Adipocyte (in vitro differentiated cells): ENCODE measurements around the gene POLDIP2.
A peak's percentile ranks its signal among the peaks of the same experiment; 100 is the strongest.

Experiments
- DNase-seq: peaks from one replicate; pipeline ENCODE4 v3.0.0-alpha.2; 2015; ENCODE audit warnings: low read depth
- H3K27me3 ChIP-seq: replicated peaks from 2 replicates; pipeline ENCODE4 v1.7.0; 2013; ENCODE audit warnings: mild to moderate bottlenecking, low read length, moderate library complexity; ENCODE audit not compliant: control insufficient read depth, insufficient read depth
- H3K36me3 ChIP-seq: 2 replicates; pipeline ENCODE4 v1.7.0; 2013; ENCODE audit warnings: low read length, mild to moderate bottlenecking, moderate library complexity; ENCODE audit not compliant: control insufficient read depth, insufficient read depth, severe bottlenecking
- H3K4me1 ChIP-seq: 2 replicates; pipeline ENCODE4 v1.7.0; 2013; ENCODE audit warnings: mild to moderate bottlenecking, low read length, moderate library complexity; ENCODE audit not compliant: control insufficient read depth, insufficient read depth
- H3K4me3 ChIP-seq: 2 replicates; pipeline ENCODE4 v1.7.0; 2013; ENCODE audit warnings: mild to moderate bottlenecking, low read length, moderate library complexity
- H3K9ac ChIP-seq: 2 replicates; pipeline ENCODE4 v1.7.0; 2013; ENCODE audit warnings: mild to moderate bottlenecking, low read length, moderate library complexity
- H3K9me3 ChIP-seq: 2 replicates; pipeline ENCODE4 v1.7.0; 2013; ENCODE audit warnings: mild to moderate bottlenecking, low read length, moderate library complexity; ENCODE audit not compliant: control insufficient read depth

Gene POLDIP2

DNA sequence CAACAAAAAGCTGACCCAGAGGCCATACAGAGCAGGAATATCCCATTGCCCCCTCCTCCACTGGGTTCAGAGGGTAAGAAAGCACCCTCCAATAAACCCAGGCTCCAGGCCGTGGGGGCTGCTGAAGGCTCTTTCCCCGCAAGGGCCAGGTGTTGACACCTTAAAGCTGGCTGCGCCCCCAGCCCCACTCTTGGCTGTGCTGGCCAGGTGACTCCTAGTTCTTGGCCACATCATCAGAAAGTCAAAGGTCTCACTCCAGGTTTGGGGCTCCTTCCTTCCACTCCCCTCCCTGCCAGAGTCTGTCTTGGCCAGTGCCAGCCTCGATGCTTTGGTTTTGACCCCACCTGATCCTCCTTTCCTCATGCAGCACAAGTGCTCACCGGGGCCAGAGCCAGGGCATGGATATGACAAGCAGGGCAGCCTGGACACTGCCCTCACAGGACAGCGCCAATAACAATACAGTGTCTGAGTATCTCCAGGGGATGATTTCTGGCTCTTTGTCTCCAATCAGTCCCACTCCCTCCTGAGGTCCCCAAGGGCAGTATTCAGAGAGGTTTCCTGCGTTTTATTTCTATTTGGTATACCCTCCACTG is 40.5 kb upstream of the POLDIP2 start:
- H3K9me3 ChIP-seq: no peaks in the 10 kb centered on the region
- no peak overlapping the region for H3K4me3 ChIP-seq
- H3K27me3 ChIP-seq: no peaks in the 10 kb centered on the region
- H3K4me1 ChIP-seq: peaks cover 46% of the 10 kb centered on the region
- H3K36me3 ChIP-seq: peaks cover 17% of the 10 kb centered on the region
- H3K9ac ChIP-seq: no peak overlapping the region
- no peak for DNase-seq

DNA sequence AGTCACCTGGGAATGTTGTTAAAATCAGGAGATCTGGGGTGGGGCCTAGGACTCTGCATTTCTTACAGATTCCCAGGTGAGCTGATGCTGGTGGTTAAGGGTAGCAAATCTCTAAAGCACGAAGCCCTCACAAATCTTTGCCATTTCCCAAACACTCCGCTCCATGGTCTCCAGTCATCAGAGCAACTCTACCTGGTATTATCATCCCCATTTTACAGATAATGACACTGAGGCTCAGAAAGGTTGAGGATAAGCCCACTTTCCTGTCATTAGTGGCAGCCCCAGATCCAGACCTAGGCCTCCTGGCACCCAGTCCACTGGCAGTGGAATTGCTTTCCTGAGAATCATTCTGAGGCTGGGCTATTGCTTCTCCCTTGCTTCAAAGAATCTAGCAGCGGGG is 39.9 kb upstream of the POLDIP2 start:
- Histone ChIP-seq H3K4me1 (peaks cover 49% of the 10 kb centered on the region), H3K9ac (no peak overlapping the region), H3K4me3 (no peak overlapping the region), H3K36me3 (peaks cover 13% of the 10 kb centered on the region), H3K9me3 (no peaks in the 10 kb centered on the region), H3K27me3 (no peaks in the 10 kb centered on the region)
- DNase-seq: no peak

DNA sequence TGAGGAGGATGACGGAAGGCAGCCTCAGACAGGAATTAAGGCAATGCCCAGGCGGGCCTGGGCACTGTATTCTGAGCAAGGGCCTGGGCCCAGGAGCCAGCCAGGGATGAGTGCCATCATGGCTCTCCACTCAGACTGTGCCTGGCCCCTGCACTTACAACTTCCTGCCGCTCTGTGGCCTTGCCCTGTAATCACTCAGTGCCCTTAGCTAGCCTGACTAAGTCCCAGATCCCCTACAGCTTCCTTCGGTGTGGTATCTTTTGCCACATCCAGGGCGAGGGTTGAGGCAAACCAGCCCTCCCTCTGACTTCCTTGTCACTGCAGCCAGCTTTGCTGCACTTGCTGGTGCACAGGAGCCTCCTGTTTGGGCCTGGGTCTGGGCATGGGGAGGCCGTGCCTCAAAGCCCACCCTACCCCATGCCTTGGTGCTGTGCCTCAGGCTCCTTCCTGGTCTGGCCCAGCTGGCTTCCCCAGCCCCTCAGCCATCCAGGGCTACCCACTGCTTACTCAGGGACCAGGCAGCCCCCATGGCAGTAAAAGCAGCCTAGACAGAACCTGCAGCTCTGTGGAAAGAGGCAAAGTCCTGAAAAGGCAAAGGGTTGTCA is 39.4 kb upstream of the POLDIP2 start:
- no peak for DNase-seq
- Histone ChIP-seq H3K9me3 (no peaks in the 10 kb centered on the region), H3K27me3 (no peaks in the 10 kb centered on the region), H3K4me1 (peaks cover 49% of the 10 kb centered on the region), H3K4me3 (no peak overlapping the region), H3K36me3 (peaks cover 8% of the 10 kb centered on the region), H3K9ac (no peak overlapping the region)

DNA sequence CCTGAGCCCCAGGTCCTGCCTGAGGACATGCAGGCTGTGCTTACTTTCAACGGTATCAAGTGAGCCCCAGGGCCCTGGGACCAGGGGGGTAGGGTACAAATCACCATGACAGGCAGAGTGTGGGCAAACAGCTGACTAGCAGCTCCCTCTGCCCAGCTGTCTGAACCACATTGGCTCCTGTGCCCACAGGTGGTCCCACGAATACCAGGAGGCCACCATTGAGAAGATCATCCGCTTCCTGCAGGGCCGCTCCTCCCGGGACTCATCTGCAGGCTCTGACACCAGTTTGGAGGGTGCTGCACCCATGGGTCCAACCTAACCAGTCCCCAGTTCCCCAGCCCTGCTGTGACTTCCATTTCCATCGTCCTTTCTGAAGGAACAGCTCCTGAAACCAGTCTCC is 38.6 kb upstream of the POLDIP2 start:
- Histone ChIP-seq H3K9me3 (no peaks in the 10 kb centered on the region), H3K27me3 (no peaks in the 10 kb centered on the region), H3K9ac (no peak overlapping the region), H3K4me3 (no peak overlapping the region), H3K4me1 (peaks cover 49% of the 10 kb centered on the region), H3K36me3 (peaks cover 4% of the 10 kb centered on the region)
- no peak for DNase-seq

DNA sequence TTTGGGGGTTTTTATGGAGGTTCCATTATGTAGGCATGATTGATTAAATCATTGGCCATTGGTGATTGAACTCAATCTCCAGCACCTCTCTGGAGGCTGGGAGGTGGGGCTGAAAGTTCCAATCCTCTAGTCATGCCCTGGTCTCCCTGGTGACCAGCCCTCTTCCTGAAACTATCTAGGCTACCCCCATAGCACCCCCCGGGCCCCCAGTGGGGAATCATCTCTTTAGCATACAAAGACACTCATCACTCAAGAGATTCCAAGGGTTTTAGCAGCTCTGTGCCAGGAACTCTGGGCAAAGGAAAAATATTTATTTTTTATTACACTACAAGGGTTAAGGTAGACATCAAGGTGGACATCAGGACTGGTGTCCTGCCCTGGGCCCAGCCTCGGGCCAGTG is 38.1 kb upstream of the POLDIP2 start:
- H3K27me3 ChIP-seq: no peaks in the 10 kb centered on the region
- H3K9me3 ChIP-seq: no peaks in the 10 kb centered on the region
- H3K4me1 ChIP-seq: peaks cover 49% of the 10 kb centered on the region
- H3K4me3 ChIP-seq: no peak overlapping the region
- H3K36me3 ChIP-seq: peaks cover 4% of the 10 kb centered on the region
- no peak overlapping the region for H3K9ac ChIP-seq
- DNase-seq: no peak

DNA sequence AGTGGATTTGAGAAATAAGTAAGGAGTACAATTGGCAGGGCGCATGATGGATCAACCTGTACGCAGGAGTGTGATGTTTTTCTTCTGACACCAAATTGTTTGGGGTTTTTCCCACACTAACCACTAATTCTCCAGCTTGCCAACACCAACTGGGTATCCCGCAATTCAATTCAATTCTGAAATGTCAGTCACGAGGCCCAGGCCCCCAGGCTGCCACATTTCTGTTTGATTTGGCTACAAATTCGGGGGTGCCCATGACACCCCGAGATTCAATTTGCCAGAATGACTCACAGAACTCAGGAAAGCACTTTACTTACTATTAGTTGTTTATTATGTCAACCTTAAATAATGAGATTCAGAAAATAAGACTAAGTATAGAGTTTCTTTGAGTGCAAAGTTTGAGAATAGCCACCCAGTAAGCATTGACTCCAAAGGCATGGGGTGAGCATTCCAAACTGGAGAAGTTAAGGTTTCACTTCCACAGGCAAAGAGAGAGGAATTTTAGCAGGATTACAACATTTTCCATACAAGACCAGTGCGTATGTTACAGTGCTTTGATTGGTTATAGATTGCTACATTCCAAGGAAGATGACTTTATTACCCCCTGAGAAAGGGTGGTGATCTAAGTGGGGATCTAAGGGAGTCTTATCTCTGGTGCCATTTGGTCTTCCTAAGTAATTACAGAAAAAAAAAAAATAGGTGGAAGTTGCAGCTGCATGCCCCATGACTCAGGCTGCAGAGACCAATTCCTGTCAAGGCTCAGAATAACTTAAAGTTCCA is 37.2 kb upstream of the POLDIP2 start:
- peak; percentile 48 for DNase-seq
- Histone ChIP-seq H3K36me3 (peaks cover 8% of the 10 kb centered on the region), H3K27me3 (no peaks in the 10 kb centered on the region), H3K4me1 (peaks cover 49% of the 10 kb centered on the region), H3K9me3 (no peaks in the 10 kb centered on the region), H3K9ac (no peak overlapping the region), H3K4me3 (no peak overlapping the region)

DNA sequence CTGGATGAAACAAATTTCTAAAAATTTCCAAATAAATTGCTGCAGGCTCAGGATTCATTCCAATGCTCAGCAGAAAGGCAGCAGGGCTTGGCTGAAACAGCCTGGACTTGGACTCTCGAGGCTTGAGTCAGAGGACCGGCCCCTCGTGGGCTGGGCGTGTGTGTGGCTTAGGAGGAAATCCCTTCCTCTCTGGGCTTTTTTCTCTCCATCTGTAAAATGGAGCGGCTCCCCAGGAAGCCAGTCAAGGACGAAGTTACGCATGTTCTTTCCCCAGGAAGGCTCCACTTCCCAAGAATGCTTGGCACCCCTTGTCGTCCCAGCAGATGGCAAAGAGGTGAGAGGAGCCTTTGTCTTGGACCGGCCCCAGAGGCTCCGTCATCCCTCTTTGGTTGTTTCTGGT is 35.2 kb upstream of the POLDIP2 start:
- no peak overlapping the region for H3K9ac ChIP-seq
- no peak for DNase-seq
- peaks cover 8% of the 10 kb centered on the region for H3K36me3 ChIP-seq
- H3K4me1 ChIP-seq: peaks cover 31% of the 10 kb centered on the region
- no peaks in the 10 kb centered on the region for H3K9me3 ChIP-seq
- no peaks in the 10 kb centered on the region for H3K27me3 ChIP-seq
- no peak overlapping the region for H3K4me3 ChIP-seq

DNA sequence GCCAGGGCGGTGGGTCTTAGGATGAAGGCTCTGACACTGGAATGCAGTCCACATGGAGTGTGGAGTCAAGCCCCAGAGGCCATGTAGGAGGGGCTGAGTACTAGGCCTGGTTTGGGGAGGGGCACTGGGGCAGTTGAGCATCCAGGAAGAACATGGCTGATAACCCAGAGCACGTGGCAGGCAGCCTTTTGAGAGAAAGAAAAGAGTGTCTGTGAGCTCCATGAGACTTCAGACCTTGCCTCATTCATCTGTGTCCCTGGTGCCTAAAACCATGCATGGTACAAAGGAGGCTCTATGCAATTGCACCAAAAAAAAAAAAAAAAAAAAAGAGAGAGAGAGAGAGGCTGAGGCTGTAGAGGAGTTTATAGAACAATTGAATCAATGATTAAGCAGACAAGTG is 34.1 kb upstream of the POLDIP2 start:
- Histone ChIP-seq H3K9me3 (no peaks in the 10 kb centered on the region), H3K9ac (no peak overlapping the region), H3K36me3 (peaks cover 8% of the 10 kb centered on the region), H3K27me3 (no peaks in the 10 kb centered on the region), H3K4me3 (no peak overlapping the region), H3K4me1 (peaks cover 20% of the 10 kb centered on the region)
- no peak for DNase-seq

DNA sequence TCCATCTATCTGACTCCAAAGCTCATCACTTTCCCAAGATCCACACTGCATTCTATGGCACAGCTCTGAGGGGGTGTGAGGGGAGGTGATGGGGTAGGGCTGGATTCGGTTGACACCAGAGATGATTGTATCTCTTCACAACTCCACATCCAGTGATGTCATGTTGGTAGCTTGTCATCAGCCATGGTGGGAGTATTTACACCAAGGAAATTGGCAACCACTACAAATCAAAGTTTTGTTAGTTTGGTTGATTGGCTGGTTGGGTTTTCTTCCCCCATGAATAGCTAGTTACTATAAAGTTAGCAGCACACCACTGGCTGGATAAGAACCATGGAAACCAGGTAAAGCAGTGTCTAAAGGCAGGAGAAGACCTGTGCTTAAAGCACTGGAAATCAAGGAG is 33.7 kb upstream of the POLDIP2 start:
- H3K4me1 ChIP-seq: peaks cover 19% of the 10 kb centered on the region
- no peaks in the 10 kb centered on the region for H3K9me3 ChIP-seq
- H3K4me3 ChIP-seq: no peak overlapping the region
- peaks cover 8% of the 10 kb centered on the region for H3K36me3 ChIP-seq
- no peak for DNase-seq
- no peak overlapping the region for H3K9ac ChIP-seq
- no peaks in the 10 kb centered on the region for H3K27me3 ChIP-seq

DNA sequence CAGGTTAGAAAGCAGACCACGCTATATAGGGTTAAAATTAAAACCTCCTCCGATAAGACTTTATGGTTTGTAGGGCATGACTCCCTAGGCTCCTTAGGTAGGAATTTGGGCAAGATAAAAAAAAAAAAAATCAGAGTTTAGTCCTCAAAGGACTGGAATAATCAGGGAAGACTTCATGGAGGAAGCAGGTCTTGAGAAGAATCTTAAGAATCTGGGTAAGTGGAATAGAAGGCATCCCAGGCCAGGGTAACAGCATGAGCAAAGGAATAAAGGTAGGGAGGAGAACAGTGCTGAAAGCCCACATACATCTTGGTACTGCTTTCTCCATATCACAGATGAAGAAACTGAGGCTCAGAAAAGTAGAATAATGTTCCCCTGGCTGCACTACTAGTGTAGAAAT is 33.2 kb upstream of the POLDIP2 start:
- no peaks in the 10 kb centered on the region for H3K27me3 ChIP-seq
- peaks cover 8% of the 10 kb centered on the region for H3K36me3 ChIP-seq
- peaks cover 19% of the 10 kb centered on the region for H3K4me1 ChIP-seq
- H3K9ac ChIP-seq: no peak overlapping the region
- H3K9me3 ChIP-seq: no peaks in the 10 kb centered on the region
- no peak for DNase-seq
- no peak overlapping the region for H3K4me3 ChIP-seq

DNA sequence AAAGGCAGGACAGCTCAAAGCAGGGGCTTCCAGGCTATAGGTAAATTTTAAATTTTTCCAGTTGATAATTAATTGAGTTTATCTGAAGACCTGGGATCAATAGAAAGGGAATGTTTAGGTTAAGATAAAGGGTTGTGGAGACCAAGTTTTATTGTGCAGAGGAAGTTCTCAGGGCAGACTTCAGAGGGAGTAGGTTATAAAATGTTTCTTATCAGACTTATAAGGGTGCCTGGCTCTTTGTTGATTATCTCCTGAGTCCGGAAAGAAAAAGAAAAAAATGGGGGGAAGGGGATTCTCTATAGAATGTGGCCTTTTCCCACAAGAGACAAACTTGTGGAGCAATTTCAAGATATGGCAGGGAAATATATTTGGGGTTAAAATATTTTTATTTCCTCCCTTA is 32.8 kb upstream of the POLDIP2 start:
- Histone ChIP-seq H3K4me3 (no peak overlapping the region), H3K4me1 (peaks cover 17% of the 10 kb centered on the region), H3K9me3 (no peaks in the 10 kb centered on the region), H3K36me3 (peaks cover 8% of the 10 kb centered on the region), H3K9ac (no peak overlapping the region), H3K27me3 (no peaks in the 10 kb centered on the region)
- DNase-seq: no peak
